WTC11 (cell line): ENCODE results near the gene SLC10A7. TPM values are rescaled to one million over a fixed set of nuclear protein-coding genes. Genes with fewer than 3 reads are reported as not detected.

Experiments used
- ATAC-seq: fragments of 200-7000 bp; cut with Tn5 transposase; 2 replicates; pipeline ENCODE4 v1.10.0; 2021; ENCODE audit warnings: mild to moderate bottlenecking, moderate library complexity
- CTCF ChIA-PET: fragments of 300-600 bp; sonication (Branson Sonifier 250); formaldehyde crosslinking; loops from one replicate; lab custom pipeline; 2021; ENCODE audit warnings: antibody characterized with exemption; lab: Charles Lee
- POLR2A ChIA-PET: fragments of 350-600 bp; sonication (Branson Sonifier 250); formaldehyde crosslinking; loops from one replicate; lab custom pipeline; 2021; ENCODE audit warnings: antibody characterized with exemption; lab: Charles Lee
- DNase-seq: peaks from one replicate; pipeline ENCODE4 v3.0.0; 2021; ENCODE audit warnings: low spot score
- H3K27ac Mint-ChIP-seq: 2 replicates; pipeline ENCODE4 v1.8.0; 2021; ENCODE audit warnings: mixed read lengths
- H3K27me3 Mint-ChIP-seq: 2 replicates; pipeline ENCODE4 v1.8.0; 2021; ENCODE audit warnings: low read depth, mild to moderate bottlenecking, moderate library complexity, mixed read lengths
- H3K36me3 Mint-ChIP-seq: 2 replicates; pipeline ENCODE4 v1.8.0; 2021; ENCODE audit warnings: mixed read lengths
- H3K4me1 Mint-ChIP-seq: 2 replicates; pipeline ENCODE4 v1.8.0; 2022; ENCODE audit warnings: mixed read lengths
- H3K4me3 Mint-ChIP-seq: 2 replicates; pipeline ENCODE4 v1.8.0; 2021; ENCODE audit warnings: mild to moderate bottlenecking, moderate library complexity, mixed read lengths
- H3K9me3 Mint-ChIP-seq: 2 replicates; pipeline ENCODE4 v1.8.0; 2021; ENCODE audit warnings: mixed read lengths
- ARID4B ChIP-seq: sonication (generic); formaldehyde crosslinking; IDR thresholded peaks from 2 replicates; pipeline ENCODE4 v1.8.0; 2023; ENCODE audit warnings: missing genetic modification reagents, mild to moderate bottlenecking, borderline replicate concordance
- ESRRA ChIP-seq: sonication (generic); formaldehyde crosslinking; IDR thresholded peaks from 2 replicates; pipeline ENCODE4 v1.8.1; 2022; ENCODE audit warnings: mild to moderate bottlenecking, missing genetic modification reagents, borderline replicate concordance
- FOXP4 ChIP-seq: sonication (generic); formaldehyde crosslinking; IDR thresholded peaks from 2 replicates; pipeline ENCODE4 v1.8.0; 2022; ENCODE audit warnings: mild to moderate bottlenecking, missing genetic modification reagents
- IRF2 ChIP-seq: sonication (generic); formaldehyde crosslinking; IDR thresholded peaks from 2 replicates; pipeline ENCODE4 v1.8.0; 2022; ENCODE audit warnings: low read depth, missing genetic modification reagents, borderline replicate concordance
- NFYB ChIP-seq: sonication (generic); formaldehyde crosslinking; conservative IDR thresholded peaks from 2 replicates; pipeline ENCODE4 v1.8.0; 2022; ENCODE audit warnings: low read depth, missing genetic modification reagents
- PREB ChIP-seq: sonication (generic); formaldehyde crosslinking; IDR thresholded peaks from 2 replicates; pipeline ENCODE4 v1.8.1; 2022; ENCODE audit warnings: mild to moderate bottlenecking, missing genetic modification reagents, moderate library complexity, borderline replicate concordance
- SOX15 ChIP-seq: fragments of 250-450 bp; sonication (Bioruptor Pico); IDR thresholded peaks from 2 replicates; pipeline ENCODE4 v1.9.0; 2021; ENCODE audit warnings: mild to moderate bottlenecking
- SP1 ChIP-seq: sonication (generic); formaldehyde crosslinking; conservative IDR thresholded peaks from 2 replicates; pipeline ENCODE4 v1.8.1; 2022; ENCODE audit warnings: missing genetic modification reagents
- TEAD4 ChIP-seq: sonication (generic); formaldehyde crosslinking; IDR thresholded peaks from 2 replicates; pipeline ENCODE4 v1.8.0; 2022; ENCODE audit warnings: mild to moderate bottlenecking, missing genetic modification reagents
- USF1 ChIP-seq: sonication (generic); formaldehyde crosslinking; IDR thresholded peaks from 2 replicates; pipeline ENCODE4 v1.8.0; 2022; ENCODE audit warnings: mild to moderate bottlenecking, missing genetic modification reagents
- USF2 ChIP-seq: sonication (generic); formaldehyde crosslinking; IDR thresholded peaks from 2 replicates; pipeline ENCODE4 v1.8.1; 2023; ENCODE audit warnings: mild to moderate bottlenecking, missing genetic modification reagents, moderate library complexity
- ZNF263 ChIP-seq: sonication (generic); formaldehyde crosslinking; IDR thresholded peaks from 2 replicates; pipeline ENCODE4 v1.8.1; 2022; ENCODE audit warnings: low read depth, mild to moderate bottlenecking, moderate library complexity, missing genetic modification reagents
- ZNF512 ChIP-seq: sonication (generic); formaldehyde crosslinking; IDR thresholded peaks from 2 replicates; pipeline ENCODE4 v1.8.1; 2022; ENCODE audit warnings: missing genetic modification reagents, borderline replicate concordance
- ZNF671 ChIP-seq: fragments of 250-450 bp; sonication (Bioruptor Pico); IDR thresholded peaks from 2 replicates; pipeline ENCODE4 v1.8.0; 2021; ENCODE audit warnings: mild to moderate bottlenecking
- ZSCAN18 ChIP-seq: fragments of 250-450 bp; sonication (Bioruptor Pico); IDR thresholded peaks from 2 replicates; pipeline ENCODE4 v2.1.2; 2022; ENCODE audit warnings: mild to moderate bottlenecking, moderate library complexity
- total RNA-seq: library from RNA; stranded (reverse); gene quantifications from 3 replicates; pipeline ENCODE4 v1.2.3, GENCODE V29; 2021
- TF ChIP-seq, protein P1 (sequence below): fragments of 200-600 bp; IDR thresholded peaks from 2 replicates; pipeline ENCODE4 v1.8.0; 2022; ENCODE audit warnings: antibody characterized with exemption
- TF ChIP-seq, protein P2 (sequence below): fragments of 250-450 bp; sonication (Bioruptor Pico); conservative IDR thresholded peaks from 2 replicates; pipeline ENCODE4 v1.9.0; 2021; ENCODE audit warnings: mild to moderate bottlenecking

The SLC10A7 gene
- total RNA-seq, 1 experiment from 2014 or later = 5.0 TPM

DNA sequence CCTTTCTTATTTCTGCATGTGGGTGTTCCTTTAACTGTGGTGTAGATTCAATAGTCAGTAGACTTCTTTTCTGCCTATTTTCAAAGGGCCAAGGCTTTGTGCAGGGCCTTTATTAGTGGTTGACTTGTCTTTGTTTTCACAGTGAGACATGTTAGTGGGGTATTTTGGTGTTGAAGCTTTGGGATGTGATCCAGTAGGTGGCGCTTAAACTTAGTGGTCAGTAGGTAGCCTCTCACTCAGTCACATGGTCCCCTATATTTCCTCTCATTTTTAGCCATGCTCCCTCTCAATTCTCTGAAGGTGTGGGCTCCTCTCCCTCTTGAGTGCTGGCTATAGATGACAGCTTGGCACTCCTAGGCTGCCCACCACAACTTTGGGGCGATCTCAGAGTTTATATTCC lies 23.4 kb upstream of the SLC10A7 start:
- Mint-ChIP-seq H3K27me3 (peaks cover 2% of the 10 kb centered on the region), H3K4me1 (no peaks in the 10 kb centered on the region)
- CTCF ChIA-PET = interaction anchor here (1.0 kb wide), 1 partner anchor 80 kb away, joined by 4 read pairs; no protein-coding TSS in a partner anchor
- no peak for TF ChIP-seq FOXP4 (CRISPR knock-in tag)
- no peak for TF ChIP-seq TEAD4 (CRISPR knock-in tag)
- TF ChIP-seq, protein P1, sequence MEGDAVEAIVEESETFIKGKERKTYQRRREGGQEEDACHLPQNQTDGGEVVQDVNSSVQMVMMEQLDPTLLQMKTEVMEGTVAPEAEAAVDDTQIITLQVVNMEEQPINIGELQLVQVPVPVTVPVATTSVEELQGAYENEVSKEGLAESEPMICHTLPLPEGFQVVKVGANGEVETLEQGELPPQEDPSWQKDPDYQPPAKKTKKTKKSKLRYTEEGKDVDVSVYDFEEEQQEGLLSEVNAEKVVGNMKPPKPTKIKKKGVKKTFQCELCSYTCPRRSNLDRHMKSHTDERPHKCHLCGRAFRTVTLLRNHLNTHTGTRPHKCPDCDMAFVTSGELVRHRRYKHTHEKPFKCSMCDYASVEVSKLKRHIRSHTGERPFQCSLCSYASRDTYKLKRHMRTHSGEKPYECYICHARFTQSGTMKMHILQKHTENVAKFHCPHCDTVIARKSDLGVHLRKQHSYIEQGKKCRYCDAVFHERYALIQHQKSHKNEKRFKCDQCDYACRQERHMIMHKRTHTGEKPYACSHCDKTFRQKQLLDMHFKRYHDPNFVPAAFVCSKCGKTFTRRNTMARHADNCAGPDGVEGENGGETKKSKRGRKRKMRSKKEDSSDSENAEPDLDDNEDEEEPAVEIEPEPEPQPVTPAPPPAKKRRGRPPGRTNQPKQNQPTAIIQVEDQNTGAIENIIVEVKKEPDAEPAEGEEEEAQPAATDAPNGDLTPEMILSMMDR = 0 out of 2 replicates have a peak, but pooled peaks have one; percentile 26
- TF ChIP-seq USF1 (CRISPR knock-in tag) = peak; percentile 76
- TF ChIP-seq USF2 (CRISPR knock-in tag) = peak; percentile 71
- TF ChIP-seq, all 79 proteins: peak for 3
- Mint-ChIP-seq H3K9me3 (peaks cover 20% of the 10 kb centered on the region), H3K36me3 (no peaks in the 10 kb centered on the region), H3K27ac (no peak overlapping the region), H3K4me3 (no peak overlapping the region)
- DNase-seq (peak; percentile 28), ATAC-seq (peak; percentile 95)
- POLR2A ChIA-PET = no interaction called here

DNA sequence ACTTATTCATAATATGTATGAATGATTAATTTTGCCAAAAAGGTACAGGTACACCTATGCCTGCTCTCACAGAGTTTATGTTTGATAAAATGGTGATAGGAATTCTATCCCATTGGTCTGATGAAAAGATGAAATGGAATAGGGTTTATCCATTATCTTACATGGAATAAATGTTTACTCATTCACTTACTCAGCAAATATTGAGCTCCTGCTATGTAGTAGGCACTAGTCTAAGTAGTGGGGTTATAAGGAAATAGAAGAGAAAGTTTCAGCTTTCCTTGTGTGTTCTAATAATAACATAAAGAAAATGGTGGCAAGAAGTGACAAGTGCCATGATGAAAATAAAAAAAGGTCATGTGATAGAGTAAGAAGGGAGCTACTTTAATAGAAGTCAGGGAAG lies 12.4 kb upstream of the SLC10A7 start:
- Mint-ChIP-seq H3K27ac (no peak overlapping the region), H3K27me3 (peaks cover 6% of the 10 kb centered on the region; the same call in 1 of the 2 replicates), H3K4me3 (no peak overlapping the region), H3K9me3 (peaks cover 25% of the 10 kb centered on the region), H3K4me1 (peaks cover 3% of the 10 kb centered on the region; the same call in 1 of the 2 replicates), H3K36me3 (no peaks in the 10 kb centered on the region)
- ChIA-PET CTCF (no interaction called here), POLR2A (no interaction called here)
- DNase-seq = no peak
- ATAC-seq = no peak
- TF ChIP-seq SP1 (CRISPR knock-in tag) = no peak
- TF ChIP-seq ZSCAN18 (CRISPR knock-in tag) = no peak
- TF ChIP-seq NFYB (CRISPR knock-in tag) = no peak
- no peak for TF ChIP-seq ESRRA (CRISPR knock-in tag)
- TF ChIP-seq, protein P2, sequence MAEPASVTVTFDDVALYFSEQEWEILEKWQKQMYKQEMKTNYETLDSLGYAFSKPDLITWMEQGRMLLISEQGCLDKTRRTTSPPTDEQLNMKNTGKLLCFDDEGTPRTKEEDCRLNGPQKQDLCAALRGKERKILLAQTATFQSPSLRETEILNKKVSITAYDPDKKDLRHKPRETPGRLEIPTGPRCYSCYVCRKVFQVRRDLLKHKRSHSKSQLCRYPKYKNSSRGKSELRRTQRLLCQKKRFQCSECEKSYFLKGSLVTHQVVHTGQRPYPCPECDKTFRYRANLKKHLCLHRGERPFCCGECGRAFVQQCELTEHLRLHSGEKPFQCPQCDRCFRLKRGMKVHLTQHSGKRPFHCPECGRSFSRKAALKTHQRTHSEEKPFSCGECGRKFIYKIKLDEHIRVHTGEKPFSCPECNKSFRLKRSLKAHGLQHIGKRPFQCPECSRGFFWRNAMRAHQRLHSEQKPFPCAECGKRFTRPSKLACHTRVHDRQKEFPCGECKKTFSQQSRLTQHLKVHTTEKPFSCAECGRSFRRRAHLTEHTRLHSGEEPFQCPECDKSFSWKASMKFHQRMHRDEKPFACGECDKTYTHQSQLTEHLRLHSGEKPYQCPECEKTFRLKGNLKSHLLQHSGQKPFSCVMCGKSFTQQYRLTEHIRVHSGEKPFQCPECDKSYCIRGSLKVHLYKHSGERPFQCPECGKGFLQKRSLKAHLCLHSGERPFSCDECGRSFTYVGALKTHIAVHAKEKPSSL (CRISPR knock-in tag) = no peak
- no peak for TF ChIP-seq SOX15 (CRISPR knock-in tag)
- TF ChIP-seq ZNF512 (CRISPR knock-in tag) = no peak
- no peak for TF ChIP-seq ARID4B (CRISPR knock-in tag)
- no peak for TF ChIP-seq PREB
- no peak for TF ChIP-seq ZNF671 (CRISPR knock-in tag)
- TF ChIP-seq IRF2 (CRISPR knock-in tag) = no peak
- TF ChIP-seq ZNF263 (CRISPR knock-in tag) = no peak
